D721Med (cell line): ENCODE measurements around the gene ANKH.

Experiments
- DNase-seq: peaks from one replicate; pipeline ENCODE4 v3.0.0; 2011; ENCODE audit warnings: low spot score; ENCODE audit not compliant: insufficient read length
- FAIRE-seq: peaks from 2 replicates; lab custom pipeline; 2011; peaks lifted over from hg19 to GRCh38; lab: Jason Lieb, UNC
- CTCF ChIP-seq: IDR thresholded peaks from 2 replicates; pipeline ENCODE4 v1.5.1; 2012; ENCODE audit warnings: mild to moderate bottlenecking, control low read depth; ENCODE audit not compliant: insufficient read depth; ENCODE audit errors: missing control alignments

ANKH gene

DNA sequence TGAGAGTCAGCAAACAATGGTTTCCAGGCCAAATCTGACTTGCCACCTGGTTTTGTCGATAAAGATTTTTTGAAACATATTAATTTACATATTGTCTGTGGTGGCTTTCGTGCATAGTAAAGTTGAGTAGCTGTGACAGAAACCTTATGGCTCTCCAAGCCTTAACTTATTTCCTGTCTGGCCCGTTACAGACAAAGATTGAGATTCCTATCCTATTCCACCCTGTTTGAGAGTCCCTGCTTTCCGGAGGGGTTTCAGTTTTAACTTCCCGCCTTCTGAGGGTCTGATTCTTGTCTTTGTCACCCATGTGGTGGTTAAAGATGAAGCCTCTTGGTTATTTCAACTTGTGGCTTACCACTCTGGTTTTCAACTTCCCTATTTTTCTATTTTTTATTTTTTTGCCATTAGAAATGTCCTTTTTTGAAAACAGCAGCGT is 195.7 kb downstream of the ANKH start:
- no peak for DNase-seq
- FAIRE-seq = no peak
- TF ChIP-seq CTCF = no peak

DNA sequence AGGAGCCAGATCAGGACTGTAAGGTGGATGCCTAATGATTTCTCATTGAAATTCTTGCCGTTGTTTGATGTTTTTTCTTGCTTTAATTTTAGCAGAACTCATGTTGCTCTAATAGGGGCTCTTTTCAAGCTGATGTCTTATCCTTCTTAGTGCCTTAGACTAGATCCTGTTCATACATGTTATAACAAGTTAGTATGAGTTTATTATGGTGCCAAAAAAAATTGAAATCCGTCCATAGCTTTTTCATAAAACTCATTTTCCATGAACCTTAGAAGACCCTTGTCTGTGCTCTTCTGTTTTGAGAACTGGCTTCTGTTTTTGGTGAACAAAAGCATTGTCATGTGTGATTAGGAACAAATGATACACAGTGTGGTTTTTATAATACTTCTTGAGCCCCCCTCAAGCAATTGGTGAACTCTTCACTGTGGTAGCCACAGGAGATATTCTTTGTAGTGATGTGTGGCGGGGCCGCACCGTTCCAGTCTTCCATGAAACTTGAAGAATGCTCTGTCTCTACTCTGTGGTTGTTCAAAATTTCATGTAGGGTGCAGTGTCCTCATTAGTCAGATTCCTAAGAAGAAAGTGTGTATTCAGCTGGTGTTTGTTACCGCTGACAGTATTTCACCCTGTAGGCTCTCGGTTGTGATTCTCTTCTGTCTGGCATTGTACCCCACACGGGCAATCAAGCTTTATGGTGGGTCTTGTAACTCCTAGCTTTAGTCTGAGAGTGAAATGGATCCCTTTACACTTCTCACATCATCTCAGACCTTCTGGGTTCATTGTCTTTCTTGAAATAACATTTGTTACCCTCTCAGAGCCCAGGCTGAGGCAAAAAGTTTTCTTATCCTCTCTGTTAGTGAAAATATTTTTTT is 196.4 kb downstream of the ANKH start:
- no peak for FAIRE-seq
- no peak for TF ChIP-seq CTCF
- no peak for DNase-seq

- TF ChIP-seq CTCF = no peak
- no peak for FAIRE-seq
Observed at GRCh38 chr5:14673443-14673842, 198.1 kb downstream of the ANKH start.

GRCh38 chr5:14672484-14673394 is 198.8 kb downstream of the ANKH start:
- no peak for FAIRE-seq
- no peak for DNase-seq
- no peak for TF ChIP-seq CTCF

More at GRCh38 chr5:14673443-14673842, 198.1 kb downstream of the ANKH start:
- no peak for DNase-seq

- DNase-seq = no peak
- no peak for TF ChIP-seq CTCF
- FAIRE-seq = no peak
Observed at GRCh38 chr5:14672082-14672481, 199.5 kb downstream of the ANKH start.

DNA sequence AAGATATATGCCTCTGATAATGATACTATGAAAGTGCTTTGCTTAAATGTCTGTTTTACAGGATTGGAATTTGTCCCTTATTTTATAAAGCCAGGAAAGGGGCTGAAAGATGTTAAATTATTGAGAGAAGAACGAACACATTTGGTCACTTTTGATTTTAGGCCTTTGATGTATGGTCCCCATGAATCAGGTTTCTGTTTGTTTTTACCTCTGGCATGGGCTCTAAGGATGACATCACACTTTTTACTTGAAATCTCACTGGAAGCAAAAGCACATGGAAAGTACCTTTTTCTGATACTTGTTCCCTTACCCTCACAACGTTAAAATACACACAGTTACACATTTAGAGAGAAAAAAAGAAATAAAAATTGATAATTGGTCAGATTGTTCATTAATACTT is 200.2 kb downstream of the ANKH start:
- no peak for FAIRE-seq
- TF ChIP-seq CTCF = no peak
- DNase-seq = no peak
